IMR-90 (cell line): ENCODE results near the gene MYH3. TPM values are rescaled to one million over a fixed set of nuclear protein-coding genes. Genes with fewer than 3 reads are reported as not detected.

Experiments used
- ATAC-seq: fragments of 200-7000 bp; cut with Tn5 transposase; 2 replicates; pipeline ENCODE4 v1.9.1; 2020; ENCODE audit warnings: low read depth, mild to moderate bottlenecking, moderate library complexity
- BruUV-seq: library from RNA; stranded (reverse); fragments of 400-500 nt; replicated peaks from 2 replicates; lab custom pipeline; 2021; lab: Mats Ljungman, UMichigan
- CTCF ChIA-PET: fragments of 300-600 bp; formaldehyde crosslinking; extraction: SDS; loops from one replicate; lab custom pipeline; 2021; ENCODE audit warnings: antibody characterized with exemption; lab: Yijun Ruan, JAX
- POLR2A ChIA-PET: fragments of 300-600 bp; sonication (Branson Sonifier 250); formaldehyde crosslinking; loops from one replicate; lab custom pipeline; 2022; ENCODE audit warnings: antibody characterized with exemption; ENCODE audit not compliant: unreplicated experiment; lab: Charles Lee
- DNase-seq: peaks from one replicate; pipeline ENCODE4 v3.0.0; 2013
- H2AFZ ChIP-seq: replicated peaks from 2 replicates; pipeline ENCODE3; 2013; ENCODE audit warnings: low read length, mild to moderate bottlenecking; ENCODE audit not compliant: poor library complexity
- H2AK5ac ChIP-seq: 2 replicates; pipeline ENCODE4 v1.6.1; 2013; ENCODE audit warnings: low read depth, low read length, inconsistent platforms
- H2AK9ac ChIP-seq: replicated peaks from 2 replicates; pipeline ENCODE3; 2013; ENCODE audit warnings: mild to moderate bottlenecking, low read depth, low read length, moderate library complexity; ENCODE audit not compliant: poor library complexity
- H2BK120ac ChIP-seq: 2 replicates; pipeline ENCODE4 v1.6.1; 2013; ENCODE audit warnings: low read depth, low read length, inconsistent platforms
- H2BK15ac ChIP-seq: 3 replicates; pipeline ENCODE4 v1.6.1; 2013; ENCODE audit warnings: low read depth, low read length, inconsistent platforms
- H2BK20ac ChIP-seq: 2 replicates; pipeline ENCODE4 v1.6.1; 2013; ENCODE audit warnings: low read depth, mild to moderate bottlenecking, inconsistent platforms, low read length, moderate library complexity
- H2BK5ac ChIP-seq: 2 replicates; pipeline ENCODE4 v1.6.1; 2013; ENCODE audit warnings: mild to moderate bottlenecking, low read depth, low read length, inconsistent platforms; ENCODE audit not compliant: poor library complexity, severe bottlenecking
- H3K14ac ChIP-seq: replicated peaks from 2 replicates; pipeline ENCODE4 v1.6.1; 2013; ENCODE audit warnings: low read depth, low read length, inconsistent platforms
- H3K18ac ChIP-seq: 2 replicates; pipeline ENCODE4 v1.6.1; 2013; ENCODE audit warnings: low read depth, low read length, control low read depth
- H3K23ac ChIP-seq: 2 replicates; pipeline ENCODE4 v1.6.1; 2013; ENCODE audit warnings: low read depth, low read length, inconsistent platforms
- H3K27ac ChIP-seq: 2 replicates; pipeline ENCODE4 v1.5.1; 2013; ENCODE audit warnings: mild to moderate bottlenecking, control low read depth, low read length; ENCODE audit not compliant: insufficient read depth
- H3K27me3 ChIP-seq: 2 replicates; pipeline ENCODE4 v1.6.1; 2013; ENCODE audit warnings: low read length; ENCODE audit not compliant: control insufficient read depth, insufficient read depth
- H3K36me3 ChIP-seq: 2 replicates; pipeline ENCODE4 v1.6.1; 2013; ENCODE audit warnings: low read length, mixed read lengths; ENCODE audit not compliant: control insufficient read depth, insufficient read depth
- H3K4ac ChIP-seq: 2 replicates; pipeline ENCODE4 v1.6.1; 2013; ENCODE audit warnings: low read depth, low read length, inconsistent platforms
- H3K4me1 ChIP-seq: 2 replicates; pipeline ENCODE4 v1.6.1; 2013; ENCODE audit warnings: low read length, mixed read lengths; ENCODE audit not compliant: control insufficient read depth, insufficient read depth
- H3K4me2 ChIP-seq: 2 replicates; pipeline ENCODE4 v1.6.1; 2013; ENCODE audit warnings: low read depth, mild to moderate bottlenecking, control low read depth, low read length, moderate library complexity
- H3K4me3 ChIP-seq: 2 replicates; pipeline ENCODE4 v1.5.1; 2013; ENCODE audit warnings: low read depth, mild to moderate bottlenecking, control low read depth, low read length, moderate library complexity; ENCODE audit not compliant: insufficient read depth
- H3K56ac ChIP-seq: 2 replicates; pipeline ENCODE4 v1.6.1; 2013; ENCODE audit warnings: low read length, inconsistent platforms; ENCODE audit not compliant: insufficient read depth; ENCODE audit errors: extremely low read depth
- H3K79me1 ChIP-seq, 2 experiments: 2 replicates each; pipeline ENCODE4 v1.6.1; 2013; ENCODE audit warnings: low read length in 2 of 2, inconsistent platforms in 1 of 2, low read depth in 1 of 2
- H3K9ac ChIP-seq: 2 replicates; pipeline ENCODE4 v1.6.1; 2013; ENCODE audit warnings: low read depth, low read length, control low read depth
- H3K9me1 ChIP-seq: 2 replicates; pipeline ENCODE4 v1.6.1; 2013; ENCODE audit warnings: low read length, inconsistent platforms; ENCODE audit not compliant: insufficient read depth
- H3K9me3 ChIP-seq: 2 replicates; pipeline ENCODE4 v1.6.1; 2013; ENCODE audit warnings: low read length; ENCODE audit not compliant: control insufficient read depth, insufficient read depth
- H4K20me1 ChIP-seq: 2 replicates; pipeline ENCODE4 v1.6.1; 2013; ENCODE audit warnings: low read length, inconsistent platforms; ENCODE audit not compliant: insufficient read depth
- H4K5ac ChIP-seq: 2 replicates; pipeline ENCODE4 v1.6.1; 2013; ENCODE audit warnings: mild to moderate bottlenecking, low read depth, low read length, control low read depth
- H4K8ac ChIP-seq, 2 experiments: 2 replicates each; pipeline ENCODE4 v1.6.1; 2013; ENCODE audit warnings: low read depth in 2 of 2, low read length in 2 of 2, control low read depth in 1 of 2, inconsistent platforms in 1 of 2
- H4K91ac ChIP-seq: 2 replicates; pipeline ENCODE4 v1.6.1; 2013; ENCODE audit warnings: low read depth, low read length, inconsistent platforms; ENCODE audit not compliant: insufficient read depth
- BHLHE40 ChIP-seq: fragments of 150-350 bp; IDR thresholded peaks from 2 replicates; pipeline ENCODE4 v1.6.1; 2016; ENCODE audit warnings: mild to moderate bottlenecking, low read depth, low read length
- CEBPB ChIP-seq: IDR thresholded peaks from 2 replicates; pipeline ENCODE4 v1.6.1; 2012; ENCODE audit warnings: low read depth, low read length, improper control_type of control experiment
- CHD1 ChIP-seq: IDR thresholded peaks from 2 replicates; pipeline ENCODE4 v1.6.1; 2012; ENCODE audit warnings: low read depth, low read length, improper control_type of control experiment
- CTCF ChIP-seq: conservative IDR thresholded peaks from 2 replicates; pipeline ENCODE4 v1.5.1; 2012; ENCODE audit warnings: mild to moderate bottlenecking, low read depth, low read length, improper control_type of control experiment
- ELK1 ChIP-seq: fragments of 150-350 bp; IDR thresholded peaks from 2 replicates; pipeline ENCODE4 v1.6.1; 2016; ENCODE audit warnings: low read depth, mild to moderate bottlenecking, low read length, moderate library complexity, borderline replicate concordance
- FOS ChIP-seq: fragments of 150-350 bp; IDR thresholded peaks from 2 replicates; pipeline ENCODE4 v1.6.1; 2016; ENCODE audit warnings: low read depth, low read length
- MAFK ChIP-seq: IDR thresholded peaks from 2 replicates; pipeline ENCODE4 v1.6.1; 2012; ENCODE audit warnings: low read depth, low read length, improper control_type of control experiment
- MAZ ChIP-seq: IDR thresholded peaks from 2 replicates; pipeline ENCODE4 v1.6.1; 2012; ENCODE audit warnings: low read depth, mild to moderate bottlenecking, low read length, improper control_type of control experiment, moderate library complexity, borderline replicate concordance
- MXI1 ChIP-seq: IDR thresholded peaks from 2 replicates; pipeline ENCODE4 v1.6.1; 2012; ENCODE audit warnings: low read depth, mild to moderate bottlenecking, low read length, moderate library complexity, borderline replicate concordance
- NFE2L2 ChIP-seq: fragments of 150-350 bp; IDR thresholded peaks from 2 replicates; pipeline ENCODE4 v1.6.1; 2016; ENCODE audit warnings: low read depth, mild to moderate bottlenecking, low read length
- POLR2A ChIP-seq: IDR thresholded peaks from 2 replicates; pipeline ENCODE4 v1.6.1; 2012; ENCODE audit warnings: mild to moderate bottlenecking, low read depth, low read length
- RAD21 ChIP-seq: IDR thresholded peaks from 2 replicates; pipeline ENCODE4 v1.6.1; 2012; ENCODE audit warnings: low read length, improper control_type of control experiment
- RCOR1 ChIP-seq: IDR thresholded peaks from 2 replicates; pipeline ENCODE4 v1.6.1; 2012; ENCODE audit warnings: mild to moderate bottlenecking, low read length, improper control_type of control experiment; ENCODE audit not compliant: insufficient replicate concordance
- RFX5 ChIP-seq: IDR thresholded peaks from 2 replicates; pipeline ENCODE4 v1.8.0; 2012; ENCODE audit warnings: low read depth, mild to moderate bottlenecking, low read length, moderate library complexity
- SMC3 ChIP-seq: fragments of 150-350 bp; IDR thresholded peaks from 2 replicates; pipeline ENCODE4 v1.6.1; 2016; ENCODE audit warnings: low read depth, mild to moderate bottlenecking, antibody characterized with exemption, low read length, moderate library complexity
- USF2 ChIP-seq: fragments of 150-350 bp; IDR thresholded peaks from 2 replicates; pipeline ENCODE4 v1.6.1; 2017; ENCODE audit warnings: mild to moderate bottlenecking, antibody characterized with exemption, low read length, low read depth
- WGBS, 2 experiments: methylation state at CpG; one replicate each; pipeline versions ENCODE4 v1.1.5 to v1.1.7; 2013; ENCODE audit warnings: missing lambda C conversion rate in 2 of 2; ENCODE audit not compliant: insufficient read length in 1 of 2; ENCODE audit errors: extremely low coverage in 2 of 2; 5-methylcytosine and 5-hydroxymethylcytosine counted together
- dilution Hi-C: fragments of 300-500 bp; cut with HindIII; formaldehyde crosslinking; loops from one replicate; pipeline ENCODE4 v1.14.3; 2018; ENCODE audit warnings: low sequenced_read_pairs; ENCODE audit not compliant: unreplicated experiment
- in situ Hi-C: fragments of 300-500 bp; cut with MboI; formaldehyde crosslinking; loops from 3 replicates; pipeline ENCODE4 v1.14.3; 2019; ENCODE audit warnings: low sequenced_read_pairs, inconsistent platforms, mixed read lengths
- intact Hi-C: fragments of 100-400 bp; cut with micrococcal nuclease; formaldehyde crosslinking; loops from 2 replicates; pipeline ENCODE4 v1.10.0; 2022
- polyA plus RNA-seq, 3 experiments: library from polyadenylated mRNA; depleted of rRNA; stranded (reverse); fragments of >200 nt; gene quantifications; 2 replicates each; pipeline ENCODE4 v1.2.3, GENCODE V29; 2012; ENCODE audit warnings: low replicate concordance in 1 of 3
- total RNA-seq: library from RNA; depleted of rRNA; stranded (reverse); fragments of >200 nt; gene quantifications from 2 replicates; pipeline ENCODE4 v1.2.3, GENCODE V29; 2012

MYH3 gene
- total and polyA plus RNA-seq, 2 of the 4 experiments (the other 2 are of a cell fraction) = 0.54 to 0.63 TPM

GRCh38 chr17:10628756-10629155 is 28.4 kb downstream of the MYH3 start:
- Histone ChIP-seq H4K20me1 (no peaks in the 10 kb centered on the region), H4K91ac (no peak overlapping the region), H3K23ac (no peak overlapping the region), H4K5ac (no peak overlapping the region), H3K9me3 (no peaks in the 10 kb centered on the region), H3K4me1 (no peaks in the 10 kb centered on the region), H3K4me3 (no peak overlapping the region), H3K18ac (no peak overlapping the region), H2AK9ac (no peak overlapping the region), H4K8ac (no peak overlapping the region), H2AFZ (no peak overlapping the region), H2BK15ac (no peak overlapping the region), H3K14ac (no peak overlapping the region), H3K4me2 (no peak overlapping the region), H2BK20ac (no peak overlapping the region), H2BK5ac (no peak overlapping the region), H3K27me3 (no peaks in the 10 kb centered on the region), H2AK5ac (no peak overlapping the region), H2BK120ac (no peak overlapping the region), H3K27ac (no peak overlapping the region), H3K79me1 (no peaks in the 10 kb centered on the region), H3K4ac (no peak overlapping the region), H3K36me3 (no peaks in the 10 kb centered on the region), H3K9me1 (peaks cover 3% of the 10 kb centered on the region; the same call in 1 of the 2 replicates), H3K56ac (no peak overlapping the region), H3K9ac (no peak overlapping the region)
- WGBS, 2 experiments = 76% methylated on average over 9 of the region's 13 CpGs; no CpG with 5 or more reads in 1 of the 2 experiments
- POLR2A ChIA-PET = no interaction called here
- TF ChIP-seq USF2 = no peak
- TF ChIP-seq POLR2A = no peak
- no peak for TF ChIP-seq NFE2L2
- TF ChIP-seq RAD21 = no peak
- TF ChIP-seq SMC3 = no peak
- no peak for TF ChIP-seq MAZ
- no peak for TF ChIP-seq RFX5
- no peak for TF ChIP-seq CHD1
- TF ChIP-seq CTCF = no peak; the same call in 1 of the 2 replicates
- TF ChIP-seq MXI1 = no peak
- TF ChIP-seq CEBPB = no peak
- TF ChIP-seq FOS = no peak
- no peak for TF ChIP-seq RCOR1
- no peak for TF ChIP-seq BHLHE40
- no peak for TF ChIP-seq ELK1
- TF ChIP-seq MAFK = no peak
- no peak for DNase-seq
- in situ Hi-C loops = no loop called here
- dilution Hi-C loops = no loop called here
- BruUV-seq = no TSS peak
- intact Hi-C loops = no loop called here
- ATAC-seq = no peak
- CTCF ChIA-PET = interaction anchor here (0.5 to 1.3 kb wide), 4 partner anchors 11 to 1423 kb away, joined by 3 to 4 read pairs (median 4); no protein-coding TSS in a partner anchor
